Gastrocnemius medialis (tissue), 4 donors: ENCODE measurements around the gene PSMG4. TPM values are rescaled to one million over a fixed set of nuclear protein-coding genes. Genes with fewer than 3 reads are reported as not detected.

Experiments
- ATAC-seq, 2 donors: fragments of 150-250 bp; one replicate each; pipeline ENCODE4 v1.9.1; 2016
- DNase-seq, 2 donors: peaks; one replicate each; pipeline ENCODE4 v3.0.0-alpha.2; 2019
- H3K27ac ChIP-seq, 4 donors: fragments of 200-600 bp; sonication (generic); 1 replicate in 1 of 4; 2 replicates in 3 of 4; pipeline ENCODE4 v1.5.1; 2016 to 2018; ENCODE audit warnings: mild to moderate bottlenecking in 2 of 4, moderate library complexity in 1 of 4
- H3K27me3 ChIP-seq, 3 donors: fragments of 200-600 bp; sonication (generic) in 2 of 3; 1 replicate in 1 of 3; 2 replicates in 2 of 3; pipeline versions ENCODE4 v1.5.1 to v1.6.0; 2016 to 2019; ENCODE audit warnings: mild to moderate bottlenecking in 1 of 3, moderate library complexity in 1 of 3
- H3K36me3 ChIP-seq, 2 donors: fragments of 200-600 bp; sonication (generic) in 1 of 2; one replicate each; pipeline ENCODE4 v1.5.1; 2017 to 2018
- H3K4me1 ChIP-seq, 2 donors: fragments of 200-600 bp; sonication (generic) in 1 of 2; one replicate each; pipeline ENCODE4 v1.5.1; 2016 to 2017; ENCODE audit warnings: mild to moderate bottlenecking in 2 of 2
- H3K4me3 ChIP-seq, 4 donors: fragments of 200-600 bp; sonication (generic) in 3 of 4; 1 replicate in 1 of 4; 2 replicates in 3 of 4; pipeline ENCODE4 v1.5.1; 2016 to 2019; ENCODE audit warnings: mild to moderate bottlenecking in 2 of 4
- H3K9me3 ChIP-seq, 3 donors: fragments of 200-600 bp; sonication (generic) in 2 of 3; 1 replicate in 1 of 3; 2 replicates in 2 of 3; pipeline ENCODE4 v1.5.1; 2016 to 2019
- CTCF ChIP-seq, 5 experiments: fragments of 450-650 bp in 3 of 5; fragments of 200-600 bp in 2 of 5; sonication (generic) in 2 of 5; IDR thresholded peaks in 4 of 5; conservative IDR thresholded peaks in 1 of 5; 1 replicate in 4 of 5; 2 replicates in 1 of 5; pipeline ENCODE4 v1.5.1; 2016 to 2019; ENCODE audit warnings: antibody characterized with exemption in 5 of 5, mild to moderate bottlenecking in 3 of 5, moderate library complexity in 3 of 5
- POLR2A ChIP-seq, 2 donors: fragments of 450-650 bp; IDR thresholded peaks; one replicate each; pipeline ENCODE4 v1.6.1; 2017; ENCODE audit warnings: antibody characterized with exemption in 2 of 2, mild to moderate bottlenecking in 2 of 2, moderate library complexity in 2 of 2
- in situ Hi-C, 4 donors: fragments of 200-750 bp; cut with MboI; loops; one replicate each; pipeline versions ENCODE4 v1.15.0 to v1.8.0; 2017; ENCODE audit warnings: low sequenced_read_pairs in 4 of 4
- intact Hi-C: fragments of 100-400 bp; cut with DNase I; formaldehyde crosslinking; loops from one replicate; pipeline ENCODE4 v1.15.1; 2023; ENCODE audit warnings: low total_unique reads
- total RNA-seq, 4 donors: library from RNA; depleted of rRNA; stranded (reverse); fragments of >200 nt; gene quantifications; one replicate each; pipeline versions ENCODE4 v1.1.0 to v1.2.3, GENCODE V29; 2016

The PSMG4 gene
- total RNA-seq, 4 donors from 2014 or later, result 16.4 to 27.6 (median 22.0) TPM

- intact Hi-C loops (loop anchor here (5.0 kb wide), 3 partner anchors 51 to 161 kb away; partner anchors contain the start of gene SLC22A23), in situ Hi-C loops (loop anchor here (25.0 kb wide), 2 partner anchors 166 to 716 kb away; partner anchors contain the start of gene SLC22A23 (in 4 of the 4))
- Histone ChIP-seq H3K4me3 (no peak overlapping the region), H3K9me3 (no peaks in the 10 kb centered on the region), H3K36me3 (no peaks in the 10 kb centered on the region), H3K4me1 (peaks cover 7 to 12% of the 10 kb centered on the region in 2 donors), H3K27me3 (no peaks in the 10 kb centered on the region), H3K27ac (no peak overlapping the region)
- TF ChIP-seq CTCF (IDR thresholded peaks at IDR 0.05 in 4 of 5, conservative IDR thresholded peaks at IDR 0.05 in 1 of 5), result no peak
- TF ChIP-seq POLR2A (IDR thresholded peaks at IDR 0.05), result no peak
- no peak for ATAC-seq
- DNase-seq, result no peak
Observed at GRCh38 chr6:3296537-3296936, 37.8 kb downstream of the PSMG4 start.

GRCh38 chr6:3297006-3297405 lies 38.3 kb downstream of the PSMG4 start:
- in situ Hi-C loops (loop anchor here (25.0 kb wide), 2 partner anchors 165 to 715 kb away; partner anchors contain the start of gene SLC22A23 (in 4 of the 4)), intact Hi-C loops (loop anchor here (5.0 kb wide), 3 partner anchors 50 to 160 kb away; partner anchors contain the start of gene SLC22A23)
- no peak for DNase-seq
- Histone ChIP-seq H3K36me3 (no peaks in the 10 kb centered on the region), H3K27me3 (no peaks in the 10 kb centered on the region), H3K4me1 (peaks cover 7 to 12% of the 10 kb centered on the region in 2 donors), H3K9me3 (no peaks in the 10 kb centered on the region), H3K27ac (no peak overlapping the region), H3K4me3 (no peak overlapping the region)
- no peak for TF ChIP-seq CTCF (IDR thresholded peaks at IDR 0.05 in 4 of 5, conservative IDR thresholded peaks at IDR 0.05 in 1 of 5)
- TF ChIP-seq POLR2A (IDR thresholded peaks at IDR 0.05), result no peak
- no peak for ATAC-seq

GRCh38 chr6:3297909-3298308 lies 39.2 kb downstream of the PSMG4 start:
- DNase-seq (no peak), ATAC-seq (no peak)
- peaks cover 7 to 12% of the 10 kb centered on the region in 2 donors for H3K4me1 ChIP-seq
- in situ Hi-C loops, result loop anchor here (25.0 kb wide), 2 partner anchors 164 to 714 kb away; partner anchors contain the start of gene SLC22A23 (in 4 of the 4)
- TF ChIP-seq POLR2A (IDR thresholded peaks at IDR 0.05), result no peak
- TF ChIP-seq CTCF (IDR thresholded peaks at IDR 0.05 in 4 of 5, conservative IDR thresholded peaks at IDR 0.05 in 1 of 5), result no peak
- intact Hi-C loops, result loop anchor here (5.0 kb wide), 3 partner anchors 49 to 159 kb away; partner anchors contain the start of gene SLC22A23
- no peak overlapping the region for H3K27ac ChIP-seq
- no peaks in the 10 kb centered on the region for H3K9me3 ChIP-seq
- H3K36me3 ChIP-seq, result no peaks in the 10 kb centered on the region
- H3K27me3 ChIP-seq, result no peaks in the 10 kb centered on the region
- no peak overlapping the region for H3K4me3 ChIP-seq

GRCh38 chr6:3299221-3299620 lies 40.5 kb downstream of the PSMG4 start:
- no peaks in the 10 kb centered on the region for H3K36me3 ChIP-seq
- in situ Hi-C loops, result loop anchor here (25.0 kb wide), 2 partner anchors 163 to 713 kb away; partner anchors contain the start of gene SLC22A23 (in 4 of the 4)
- H3K4me1 ChIP-seq, result peaks cover 7 to 12% of the 10 kb centered on the region in 2 donors
- ATAC-seq, result no peak
- H3K27me3 ChIP-seq, result no peaks in the 10 kb centered on the region
- H3K4me3 ChIP-seq, result no peak overlapping the region
- no peaks in the 10 kb centered on the region for H3K9me3 ChIP-seq
- no peak overlapping the region for H3K27ac ChIP-seq
- DNase-seq, result no peak
- intact Hi-C loops, result loop anchor here (5.0 kb wide), 3 partner anchors 48 to 158 kb away; partner anchors contain the start of gene SLC22A23
- TF ChIP-seq CTCF (IDR thresholded peaks at IDR 0.05 in 4 of 5, conservative IDR thresholded peaks at IDR 0.05 in 1 of 5) (no peak), POLR2A (IDR thresholded peaks at IDR 0.05) (no peak)
